ENCODE measurements around the gene VIL1.

- no peak for TF ChIP-seq CTCF (conservative IDR thresholded peaks at IDR 0.05)
- no peak for TF ChIP-seq EZH2 (IDR thresholded peaks at IDR 0.05; ENCODE audit: low read depth)
These were observed 60.7 kb downstream of the VIL1 start for GRCh38 chr2:218479595-218479994.
